H9 (cell line): Measurements from ENCODE around the gene ZNF678. TPM values are rescaled to one million over a fixed set of nuclear protein-coding genes. Genes with fewer than 3 reads are reported as not detected.

ENCODE experiments used
- DNase-seq: peaks from one replicate; pipeline ENCODE4 v3.0.0-alpha.2; 2017
- H2AFZ ChIP-seq: one replicate; pipeline ENCODE4 v1.6.1; 2013; ENCODE audit warnings: mild to moderate bottlenecking, low read length, control low read depth, moderate library complexity
- H2AK5ac ChIP-seq: 2 replicates; pipeline ENCODE4 v1.6.1; 2013; ENCODE audit warnings: low read length, control low read depth, mixed read lengths; ENCODE audit not compliant: insufficient read length
- H2BK120ac ChIP-seq: one replicate; pipeline ENCODE4 v1.6.1; 2013; ENCODE audit warnings: low read depth, mild to moderate bottlenecking, low read length, control low read depth, inconsistent platforms; ENCODE audit not compliant: poor library complexity, severe bottlenecking
- H2BK12ac ChIP-seq: 2 replicates; pipeline ENCODE4 v1.6.1; 2013; ENCODE audit warnings: low read length, control low read depth, mixed read lengths, low read depth; ENCODE audit not compliant: insufficient read length
- H2BK15ac ChIP-seq: 2 replicates; pipeline ENCODE4 v1.6.1; 2013; ENCODE audit warnings: low read depth, low read length, control low read depth
- H2BK20ac ChIP-seq: one replicate; pipeline ENCODE4 v1.6.1; 2013; ENCODE audit warnings: low read depth, mild to moderate bottlenecking, low read length, control low read depth, inconsistent platforms; ENCODE audit not compliant: poor library complexity, severe bottlenecking
- H2BK5ac ChIP-seq: 2 replicates; pipeline ENCODE4 v1.6.1; 2013; ENCODE audit warnings: low read length, control low read depth, mixed read lengths; ENCODE audit not compliant: insufficient read length
- H3K14ac ChIP-seq: 2 replicates; pipeline ENCODE4 v1.6.1; 2013; ENCODE audit warnings: low read length, control low read depth; ENCODE audit not compliant: insufficient read depth
- H3K18ac ChIP-seq: 2 replicates; pipeline ENCODE4 v1.6.1; 2013; ENCODE audit warnings: low read depth, mild to moderate bottlenecking, mixed read lengths, low read length, control low read depth; ENCODE audit not compliant: insufficient read length
- H3K23ac ChIP-seq: 2 replicates; pipeline ENCODE4 v1.6.1; 2013; ENCODE audit warnings: low read length, control low read depth, mixed read lengths, low read depth; ENCODE audit not compliant: insufficient read length
- H3K23me2 ChIP-seq: 2 replicates; pipeline ENCODE4 v1.6.1; 2013; ENCODE audit warnings: low read depth, mild to moderate bottlenecking, mixed read lengths, low read length, control low read depth; ENCODE audit not compliant: insufficient read length, poor library complexity, severe bottlenecking
- H3K27ac ChIP-seq: 2 replicates; pipeline ENCODE4 v1.5.1; 2013; ENCODE audit warnings: low read length, control low read depth, mixed read lengths, low read depth; ENCODE audit not compliant: insufficient read length
- H3K27me3 ChIP-seq: 2 replicates; pipeline ENCODE4 v1.6.1; 2013; ENCODE audit warnings: low read length, control low read depth, inconsistent platforms; ENCODE audit not compliant: insufficient read depth
- H3K4ac ChIP-seq: 2 replicates; pipeline ENCODE4 v1.6.1; 2013; ENCODE audit warnings: low read depth, mild to moderate bottlenecking, control low read depth, inconsistent platforms, low read length, moderate library complexity
- H3K4me1 ChIP-seq: 2 replicates; pipeline ENCODE4 v1.6.1; 2013; ENCODE audit warnings: low read length, control low read depth, inconsistent platforms; ENCODE audit not compliant: insufficient read depth
- H3K4me2 ChIP-seq: 2 replicates; pipeline ENCODE4 v1.6.1; 2013; ENCODE audit warnings: low read length, control low read depth, mixed read lengths; ENCODE audit not compliant: insufficient read length, insufficient read depth
- H3K56ac ChIP-seq: 2 replicates; pipeline ENCODE4 v1.6.1; 2013; ENCODE audit warnings: low read depth, mild to moderate bottlenecking, mixed read lengths, low read length, control low read depth; ENCODE audit not compliant: insufficient read length
- H3K79me1 ChIP-seq: 2 replicates; pipeline ENCODE4 v1.6.1; 2013; ENCODE audit warnings: low read depth, mild to moderate bottlenecking, moderate library complexity, low read length, control low read depth, inconsistent platforms; ENCODE audit not compliant: insufficient read depth, poor library complexity, severe bottlenecking
- H3K79me2 ChIP-seq: 2 replicates; pipeline ENCODE4 v1.6.1; 2013; ENCODE audit warnings: low read length, control low read depth, inconsistent platforms; ENCODE audit not compliant: insufficient read depth
- H3K9ac ChIP-seq: 2 replicates; pipeline ENCODE4 v1.6.1; 2013; ENCODE audit warnings: low read length, control low read depth, mixed read lengths; ENCODE audit not compliant: insufficient read length; ENCODE audit errors: extremely low read depth
- H3K9me3 ChIP-seq: one replicate; pipeline ENCODE4 v1.6.1; 2013; ENCODE audit warnings: low read depth, low read length, inconsistent platforms; ENCODE audit not compliant: control insufficient read depth
- H3T11ph ChIP-seq: one replicate; pipeline ENCODE4 v1.6.1; 2013; ENCODE audit warnings: mild to moderate bottlenecking, low read length, control low read depth, inconsistent platforms
- H4K20me1 ChIP-seq: one replicate; pipeline ENCODE4 v1.6.1; 2013; ENCODE audit not compliant: control insufficient read depth, insufficient read length, insufficient read depth
- H4K5ac ChIP-seq: 2 replicates; pipeline ENCODE4 v1.6.1; 2013; ENCODE audit warnings: low read depth, mild to moderate bottlenecking, mixed read lengths, low read length, control low read depth; ENCODE audit not compliant: insufficient read length
- H4K8ac ChIP-seq: replicated peaks from 2 replicates; pipeline ENCODE4 v1.6.1; 2013; ENCODE audit warnings: low read length, control low read depth, mixed read lengths, low read depth; ENCODE audit not compliant: insufficient read length
- H4K91ac ChIP-seq: 2 replicates; pipeline ENCODE4 v1.6.1; 2013; ENCODE audit warnings: low read depth, mild to moderate bottlenecking, moderate library complexity, mixed read lengths, low read length, control low read depth; ENCODE audit not compliant: insufficient read length
- H3K27ac Mint-ChIP-seq, 3 experiments: 2 replicates in 2 of 3; 3 replicates in 1 of 3; pipeline ENCODE4 v1.8.0; 2020 to 2021; ENCODE audit warnings: mixed read lengths in 3 of 3, mild to moderate bottlenecking in 1 of 3, moderate library complexity in 1 of 3
- H3K27me3 Mint-ChIP-seq: 2 replicates; pipeline ENCODE4 v1.8.0; 2021; ENCODE audit warnings: low read depth, mild to moderate bottlenecking, moderate library complexity, mixed read lengths
- H3K36me3 Mint-ChIP-seq, 3 experiments: 2 replicates in 2 of 3; 3 replicates in 1 of 3; pipeline ENCODE4 v1.8.0; 2020 to 2021; ENCODE audit warnings: low read depth in 3 of 3, mixed read lengths in 3 of 3; ENCODE audit not compliant: insufficient read depth in 1 of 3
- H3K4me1 Mint-ChIP-seq, 2 experiments: 2 replicates each; pipeline ENCODE4 v1.8.0; 2020; ENCODE audit warnings: mixed read lengths in 2 of 2
- H3K4me3 Mint-ChIP-seq, 2 experiments: 2 replicates in 1 of 2; 3 replicates in 1 of 2; pipeline ENCODE4 v1.8.0; 2020 to 2021; ENCODE audit warnings: mild to moderate bottlenecking in 2 of 2, mixed read lengths in 2 of 2, moderate library complexity in 1 of 2
- H3K9me3 Mint-ChIP-seq, 2 experiments: 2 replicates in 1 of 2; 3 replicates in 1 of 2; pipeline ENCODE4 v1.8.0; 2020; ENCODE audit warnings: mild to moderate bottlenecking in 2 of 2, mixed read lengths in 2 of 2, moderate library complexity in 1 of 2
- CTCF ChIP-seq: fragments of 200-600 bp; sonication (generic); conservative IDR thresholded peaks from 3 replicates; pipeline ENCODE4 v1.8.0; 2021; ENCODE audit warnings: antibody characterized with exemption, mild to moderate bottlenecking
- WGBS: extraction: QIAGEN DNeasy Blood & Tissue Kit; methylation state at CpG from one replicate; pipeline ENCODE4 v1.1.7; 2013; ENCODE audit warnings: missing lambda C conversion rate, low lambda C conversion rate, mixed read lengths; ENCODE audit not compliant: insufficient read length; ENCODE audit errors: extremely low coverage; 5-methylcytosine and 5-hydroxymethylcytosine counted together
- total RNA-seq: library from RNA; stranded (reverse); gene quantifications from 2 replicates; pipeline ENCODE4 v1.2.1, GENCODE V29; 2021

The ZNF678 gene
- total RNA-seq, 1 experiment from 2014 or later, result 25.3 TPM

DNA sequence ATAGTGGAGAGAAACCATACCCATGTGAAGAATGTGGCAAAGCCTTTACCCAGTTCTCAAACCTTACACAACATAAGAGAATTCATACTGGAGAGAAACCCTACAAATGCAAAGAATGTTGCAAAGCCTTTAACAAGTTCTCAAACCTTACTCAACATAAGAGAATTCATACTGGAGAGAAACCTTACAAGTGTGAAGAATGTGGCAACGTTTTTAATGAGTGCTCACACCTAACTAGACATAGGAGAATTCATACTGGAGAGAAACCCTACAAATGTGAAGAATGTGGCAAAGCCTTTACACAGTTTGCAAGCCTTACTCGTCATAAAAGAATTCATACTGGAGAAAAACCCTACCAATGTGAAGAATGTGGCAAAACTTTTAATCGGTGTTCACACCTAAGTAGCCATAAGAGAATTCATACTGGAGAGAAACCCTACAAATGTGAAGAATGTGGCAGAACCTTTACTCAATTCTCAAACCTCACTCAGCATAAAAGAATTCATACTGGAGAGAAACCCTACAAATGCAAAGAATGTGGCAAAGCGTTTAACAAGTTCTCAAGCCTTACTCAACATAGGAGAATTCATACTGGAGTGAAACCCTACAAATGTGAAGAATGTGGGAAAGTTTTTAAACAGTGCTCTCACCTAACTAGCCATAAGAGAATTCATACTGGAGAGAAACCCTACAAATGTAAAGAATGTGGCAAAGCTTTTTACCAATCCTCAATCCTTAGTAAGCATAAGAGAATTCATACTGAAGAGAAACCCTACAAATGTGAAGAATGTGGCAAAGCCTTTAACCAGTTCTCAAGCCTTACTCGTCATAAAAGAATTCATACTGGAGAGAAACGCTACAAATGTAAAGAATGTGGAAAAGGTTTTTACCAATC lies 91.7 kb downstream of the ZNF678 start:
- Histone ChIP-seq H2AFZ (no peak overlapping the region), H3K79me1 (peaks cover 4% of the 10 kb centered on the region), H3K23ac (no peak overlapping the region), H3K56ac (no peak overlapping the region), H2AK5ac (no peak overlapping the region), H2BK15ac (no peak overlapping the region), H3K27me3 (no peaks in the 10 kb centered on the region), H3K9me3 (peaks cover 89% of the 10 kb centered on the region), H3T11ph (no peak overlapping the region), H3K9ac (no peak overlapping the region), H4K5ac (no peak overlapping the region), H2BK120ac (no peak overlapping the region), H3K4me1 (no peaks in the 10 kb centered on the region), H3K4ac (no peak overlapping the region), H3K23me2 (no peaks in the 10 kb centered on the region), H4K20me1 (no peaks in the 10 kb centered on the region), H4K91ac (no peak overlapping the region), H2BK20ac (no peak overlapping the region), H3K4me2 (no peak overlapping the region), H3K18ac (no peak overlapping the region), H2BK12ac (no peak overlapping the region), H3K27ac (no peak overlapping the region), H3K79me2 (no peaks in the 10 kb centered on the region), H2BK5ac (no peak overlapping the region), H4K8ac (no peak overlapping the region), H3K14ac (no peak overlapping the region)
- Mint-ChIP-seq H3K4me3 (no peak overlapping the region), H3K9me3 (peaks cover 87 to 94% of the 10 kb centered on the region in 2 experiments), H3K27me3 (no peaks in the 10 kb centered on the region), H3K36me3 (peaks cover 70 to 93% (median 82%) of the 10 kb centered on the region in 3 experiments), H3K27ac (no peak overlapping the region), H3K4me1 (no peaks in the 10 kb centered on the region)
- no CpG with 5 or more reads among the region's 6 CpGs for WGBS
- no peak for TF ChIP-seq CTCF
- no peak for DNase-seq
